ENCODE data around the gene SLC11A2.

Gene SLC11A2

DNA sequence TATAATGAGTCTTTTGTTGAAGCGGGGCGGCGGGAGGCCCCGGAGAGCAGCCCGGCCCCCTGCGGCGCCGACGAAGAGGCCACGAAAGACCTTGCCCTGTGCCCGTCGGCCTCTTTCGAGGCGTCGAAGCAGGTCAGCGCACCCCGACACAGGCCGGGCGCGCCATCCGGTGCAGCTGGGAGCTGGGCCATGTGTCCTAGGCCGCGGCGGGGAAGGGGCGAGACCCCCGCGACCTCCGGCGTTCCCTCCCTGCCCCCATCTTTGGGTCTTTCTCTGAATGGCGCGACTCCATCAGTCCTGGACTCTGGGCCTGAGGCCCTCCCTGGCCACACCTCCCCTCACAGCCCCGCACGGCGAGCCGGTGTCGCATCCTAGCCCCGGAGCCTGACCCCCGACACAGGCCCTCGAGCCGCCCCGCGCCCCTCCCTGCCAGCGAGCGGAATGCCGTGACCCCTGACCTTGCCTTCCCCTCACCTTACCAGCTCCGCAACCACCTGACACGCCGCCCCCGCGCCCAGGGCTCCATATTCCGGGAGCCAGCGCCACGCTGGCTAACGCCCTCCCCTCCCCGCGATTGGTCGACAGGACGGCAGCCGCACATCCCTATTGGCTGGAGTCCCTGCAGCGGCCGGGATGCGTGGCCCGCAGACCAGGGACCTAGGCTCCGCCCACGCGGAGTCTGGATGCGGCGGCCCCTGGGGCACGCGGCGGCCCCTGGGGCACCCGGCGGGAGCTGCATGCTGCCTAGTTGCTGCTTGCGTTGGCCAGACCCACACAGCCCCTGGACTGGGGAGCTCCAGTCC lies at the start of gene SLC11A2:
SLC11A2 (minus strand) TSS at position 549 of the 803 bp plus-strand sequence. CDS start 15,656 bp downstream, outside the sequence.
- peak; percentile 87 for DNase-seq

DNA sequence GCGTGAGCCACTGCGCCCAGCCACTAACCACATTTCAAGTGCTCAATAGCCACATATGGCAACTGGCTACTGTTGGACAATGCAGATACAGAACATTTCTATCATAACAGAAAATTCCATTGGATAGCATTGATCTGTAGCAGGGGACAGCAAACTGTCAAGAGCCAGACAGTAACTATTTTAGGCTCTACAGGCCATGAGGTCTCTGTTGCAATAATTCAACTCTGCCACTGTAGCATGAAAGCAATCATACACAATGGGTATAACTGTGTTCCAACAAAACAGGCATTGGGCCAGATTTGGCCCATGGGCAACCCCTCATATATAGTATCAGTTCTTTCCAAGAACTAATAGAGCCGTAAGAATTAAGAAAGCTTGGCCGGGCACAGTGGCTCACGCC lies 49.2 kb upstream of the SLC11A2 start:
- DNase-seq, result no peak

DNA sequence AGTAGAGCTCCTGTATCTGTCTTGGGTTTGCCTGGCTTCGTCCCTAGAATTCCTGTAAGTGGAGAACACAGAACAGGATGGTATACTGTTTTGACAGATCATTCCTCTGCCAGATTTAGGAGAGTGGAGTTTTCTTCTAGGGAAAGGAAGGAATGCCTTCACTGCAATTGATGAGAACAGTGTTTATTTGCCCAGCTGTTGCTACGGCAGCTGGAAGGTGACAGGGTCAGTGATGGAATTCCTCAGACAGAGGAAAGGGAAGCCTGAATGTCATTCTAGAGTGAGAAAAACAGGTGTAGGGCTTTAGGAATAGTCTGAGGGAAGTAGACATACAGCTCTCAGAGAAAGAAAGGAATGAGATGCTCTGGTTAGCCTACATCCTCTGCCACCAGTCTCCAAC lies 45.5 kb upstream of the SLC11A2 start:
- no peak for DNase-seq

DNA sequence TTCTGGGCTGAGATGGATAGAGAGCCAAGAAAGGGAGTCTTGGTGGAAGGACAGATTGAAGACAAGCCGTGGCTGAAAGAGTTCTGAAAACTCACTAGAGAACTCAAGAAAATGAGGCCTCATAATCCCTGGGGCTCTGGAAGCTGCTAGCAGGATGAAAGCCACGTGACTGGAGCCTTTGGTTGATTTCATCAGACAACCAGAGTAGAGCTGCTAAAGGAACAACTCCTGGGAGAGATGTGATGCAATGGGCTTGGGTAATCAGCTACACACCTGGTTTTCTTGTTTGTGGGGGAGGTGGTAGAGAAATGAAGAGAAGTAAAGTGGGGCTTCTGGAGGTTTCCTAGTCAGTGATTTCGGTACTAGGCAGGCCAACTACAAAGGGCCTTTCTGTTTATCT lies 43.8 kb upstream of the SLC11A2 start:
- no peak for DNase-seq

DNA sequence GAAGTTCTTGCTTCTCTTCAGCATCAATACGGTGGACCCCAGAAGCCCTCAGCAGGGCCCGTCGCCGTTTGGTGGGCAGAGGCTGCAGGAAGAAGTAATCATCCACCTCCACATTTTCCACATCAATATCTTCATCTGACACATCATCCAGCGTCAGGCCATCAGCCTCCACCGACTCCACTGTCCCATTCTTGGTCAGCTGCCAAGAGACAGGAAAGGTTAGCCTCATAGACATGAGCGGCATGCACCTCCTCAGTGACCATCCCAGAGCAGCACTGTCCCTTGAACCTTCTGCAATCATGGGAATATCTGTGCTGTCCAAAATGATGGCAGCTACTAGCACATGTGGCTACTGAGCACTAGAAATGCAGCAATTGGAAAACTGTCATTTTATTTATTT lies 41.6 kb upstream of the SLC11A2 start:
- DNase-seq, result no peak

DNA sequence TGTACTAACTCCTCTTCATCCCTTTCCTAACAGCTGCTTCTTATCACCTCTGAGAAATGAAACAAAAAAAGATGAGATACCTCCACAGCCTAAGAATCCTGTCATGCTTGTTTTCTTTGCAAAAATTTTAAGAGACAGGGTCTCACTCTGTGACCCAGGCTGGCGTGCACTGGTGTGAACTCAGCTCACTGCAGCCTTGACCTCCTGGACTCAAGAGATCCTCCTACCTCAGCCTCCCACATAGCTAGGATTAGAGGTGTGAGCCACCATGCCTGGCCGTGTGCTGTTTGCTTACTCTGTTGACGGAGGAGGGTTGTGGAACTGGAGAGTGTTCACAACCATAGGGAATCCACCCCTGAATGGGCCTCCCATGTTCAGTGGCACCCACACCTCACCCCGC lies 41.0 kb upstream of the SLC11A2 start:
- no peak for DNase-seq

DNA sequence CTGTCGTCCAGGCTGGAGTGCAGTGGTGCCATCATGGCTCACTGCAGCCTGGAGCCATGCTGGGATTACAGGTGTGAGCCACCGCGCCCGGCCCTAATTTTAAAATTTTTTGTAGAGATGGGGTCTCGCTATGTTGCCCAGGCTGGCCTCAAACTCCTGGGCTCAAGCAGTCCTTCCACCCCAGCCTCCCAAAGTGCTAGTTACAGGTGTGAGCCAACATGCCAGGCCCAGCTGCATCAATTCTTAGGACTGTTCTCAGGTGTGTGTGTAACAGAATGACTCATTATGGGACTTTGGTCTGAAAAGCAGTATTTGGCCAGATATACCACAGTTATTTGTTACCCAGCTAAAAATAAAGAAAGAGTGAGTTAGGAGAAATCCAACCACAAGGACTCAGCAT lies 39.3 kb upstream of the SLC11A2 start:
- DNase-seq, result no peak

DNA sequence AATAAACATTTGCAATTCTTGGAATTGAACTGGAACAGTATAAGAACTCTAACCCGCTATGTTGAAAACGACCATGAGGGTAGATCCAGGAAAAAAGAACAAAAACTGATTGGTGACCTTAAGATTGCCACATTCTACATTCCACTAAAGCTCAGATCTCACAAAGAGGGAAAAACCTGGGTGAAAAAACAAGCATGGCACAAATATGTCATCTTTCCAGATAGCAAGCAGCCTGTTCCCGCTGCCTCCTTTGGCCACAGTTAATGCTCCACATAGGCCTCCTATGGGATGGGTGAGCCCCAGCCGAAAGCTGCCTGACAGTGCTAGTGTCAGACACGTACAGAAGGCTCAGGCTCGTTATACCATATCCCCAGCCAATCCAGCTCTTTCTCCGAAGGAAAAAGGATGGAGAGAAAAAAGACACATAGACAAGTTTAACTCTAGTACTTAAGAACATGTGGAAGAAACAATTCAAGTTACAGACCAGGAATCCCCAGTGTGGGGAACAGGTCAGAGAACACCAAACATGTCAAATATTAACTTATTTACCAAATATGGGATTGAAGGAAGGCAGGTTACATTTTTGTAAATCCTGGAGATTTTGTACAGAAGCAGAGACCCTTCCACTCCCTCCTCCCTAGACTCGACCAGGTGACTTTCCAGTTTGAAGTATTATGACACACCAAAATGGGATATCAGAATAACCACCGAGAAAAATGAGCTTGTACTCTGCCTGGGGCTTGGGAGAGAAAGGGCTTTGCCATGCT lies 36.6 kb upstream of the SLC11A2 start:
- DNase-seq, result no peak

DNA sequence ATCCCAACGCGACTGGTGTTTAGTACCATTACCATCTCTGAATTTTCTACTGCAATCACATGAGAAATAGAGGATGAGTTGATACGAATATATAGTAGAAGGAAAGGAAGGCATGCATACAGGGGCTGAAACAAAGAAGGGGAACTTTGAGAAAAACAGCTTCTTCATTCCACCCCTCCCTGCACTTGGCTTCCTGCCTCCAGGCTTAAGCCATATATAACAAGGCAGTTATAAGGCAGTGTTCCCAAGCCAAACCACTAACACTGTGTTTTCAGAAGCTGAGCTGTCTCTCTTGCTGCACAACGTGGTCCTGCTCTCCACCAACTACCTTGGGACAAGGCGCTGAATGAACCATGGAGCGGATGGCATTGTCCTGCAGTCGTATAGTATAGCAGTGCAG lies 32.9 kb upstream of the SLC11A2 start:
- DNase-seq, result no peak

DNA sequence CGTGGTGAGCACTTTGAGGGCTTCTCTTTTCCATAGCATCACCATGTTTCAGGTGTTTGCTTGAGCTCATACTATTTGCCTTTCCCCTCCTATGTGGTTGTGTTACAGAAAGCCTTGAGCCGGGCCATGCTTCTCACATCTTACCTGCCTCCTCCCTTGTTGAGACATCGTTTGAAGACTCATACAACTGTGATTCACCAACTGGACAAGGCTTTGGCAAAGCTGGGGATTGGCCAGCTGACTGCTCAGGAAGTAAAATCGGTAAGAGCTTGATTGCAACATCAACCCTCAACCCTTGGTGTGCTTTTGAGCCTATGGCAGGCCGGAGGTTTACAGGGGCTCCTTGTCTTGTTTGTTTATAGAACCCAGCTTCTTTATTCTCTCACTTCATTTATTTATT lies 30.1 kb upstream of the SLC11A2 start:
- no peak for DNase-seq

DNA sequence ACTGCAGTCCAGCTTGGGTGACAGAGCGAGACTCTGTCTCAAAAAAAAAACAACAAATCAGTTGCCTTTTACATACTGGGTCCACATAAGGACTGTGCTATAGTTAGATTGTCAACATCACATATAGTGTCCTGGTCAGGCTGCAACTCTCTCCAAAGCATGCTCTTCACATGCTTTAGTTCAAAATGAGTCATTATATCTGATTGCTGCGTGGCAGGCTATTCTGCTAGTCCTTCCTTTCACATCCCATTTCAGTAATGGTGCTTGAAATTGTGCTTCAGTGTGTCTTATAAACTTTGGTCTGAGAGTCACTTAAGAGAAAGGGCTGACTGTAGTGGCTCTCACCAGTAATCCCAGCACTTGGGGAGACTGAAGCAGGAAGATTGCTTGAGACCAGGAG lies 28.9 kb upstream of the SLC11A2 start:
- no peak for DNase-seq

DNA sequence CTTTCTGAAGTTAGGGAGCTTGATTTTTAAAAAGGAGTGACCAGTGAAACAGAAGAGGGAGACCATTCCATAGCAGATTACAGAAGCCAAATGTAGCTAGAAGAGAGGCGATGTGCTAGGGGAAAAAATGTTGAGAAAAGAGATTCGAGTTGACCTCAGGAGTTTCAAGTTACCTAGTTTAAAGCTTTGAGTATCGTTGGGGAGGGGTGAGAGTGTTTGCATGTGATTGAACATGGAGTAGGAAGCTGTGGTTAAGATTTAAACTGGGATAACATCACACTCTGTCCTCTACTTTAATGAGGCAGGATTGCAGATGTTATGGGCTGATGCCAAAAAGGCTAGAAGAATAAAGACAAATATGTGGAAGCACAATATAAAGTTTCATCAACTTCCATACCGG lies 25.6 kb upstream of the SLC11A2 start:
- no peak for DNase-seq

DNA sequence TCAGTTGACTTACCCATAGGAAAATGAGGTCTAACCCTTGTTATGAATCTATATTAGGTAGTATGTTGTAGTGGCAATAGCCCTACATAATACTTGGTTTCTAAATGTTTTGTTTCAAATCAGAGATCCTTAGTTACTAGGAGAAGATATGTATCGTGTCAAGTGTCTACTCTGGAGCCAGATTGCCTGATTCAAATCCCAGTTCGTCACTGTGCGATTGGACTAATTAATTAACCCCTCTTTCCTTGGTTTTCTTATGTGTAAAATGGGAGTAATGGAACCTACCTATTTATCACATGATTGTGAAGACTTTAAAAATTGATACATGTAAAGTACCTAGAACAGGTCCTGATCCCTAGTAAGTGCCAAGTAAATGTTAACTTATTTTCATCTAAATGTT lies 23.3 kb upstream of the SLC11A2 start:
- no peak for DNase-seq

DNA sequence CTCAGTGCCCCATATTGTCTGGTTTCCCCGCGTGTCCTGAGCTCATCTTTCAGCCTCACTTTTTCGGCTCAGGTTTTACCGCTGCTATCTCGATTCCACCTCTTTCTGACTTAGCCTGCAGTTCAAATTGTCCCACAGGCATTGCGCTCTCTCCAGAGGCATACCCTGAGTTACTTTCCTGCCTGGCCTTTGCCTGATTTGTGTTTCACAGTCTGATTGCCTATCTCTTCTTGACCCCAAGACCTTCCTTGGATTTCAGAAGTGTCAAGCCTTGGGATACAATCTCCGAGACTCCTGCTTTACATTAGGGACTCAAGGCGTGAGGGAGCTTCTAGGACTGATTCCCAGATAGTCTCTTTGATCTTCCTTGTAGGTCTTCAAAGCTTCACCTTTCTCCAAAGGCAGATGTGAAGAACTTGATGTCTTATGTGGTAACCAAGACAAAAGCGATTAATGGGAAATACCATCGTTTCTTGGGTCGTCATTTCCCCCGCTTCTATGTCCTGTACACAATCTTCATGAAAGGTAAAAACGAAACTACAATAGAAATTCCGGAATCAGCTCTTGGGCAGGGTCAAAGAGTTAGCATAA lies 22.6 kb upstream of the SLC11A2 start:
- no peak for DNase-seq

DNA sequence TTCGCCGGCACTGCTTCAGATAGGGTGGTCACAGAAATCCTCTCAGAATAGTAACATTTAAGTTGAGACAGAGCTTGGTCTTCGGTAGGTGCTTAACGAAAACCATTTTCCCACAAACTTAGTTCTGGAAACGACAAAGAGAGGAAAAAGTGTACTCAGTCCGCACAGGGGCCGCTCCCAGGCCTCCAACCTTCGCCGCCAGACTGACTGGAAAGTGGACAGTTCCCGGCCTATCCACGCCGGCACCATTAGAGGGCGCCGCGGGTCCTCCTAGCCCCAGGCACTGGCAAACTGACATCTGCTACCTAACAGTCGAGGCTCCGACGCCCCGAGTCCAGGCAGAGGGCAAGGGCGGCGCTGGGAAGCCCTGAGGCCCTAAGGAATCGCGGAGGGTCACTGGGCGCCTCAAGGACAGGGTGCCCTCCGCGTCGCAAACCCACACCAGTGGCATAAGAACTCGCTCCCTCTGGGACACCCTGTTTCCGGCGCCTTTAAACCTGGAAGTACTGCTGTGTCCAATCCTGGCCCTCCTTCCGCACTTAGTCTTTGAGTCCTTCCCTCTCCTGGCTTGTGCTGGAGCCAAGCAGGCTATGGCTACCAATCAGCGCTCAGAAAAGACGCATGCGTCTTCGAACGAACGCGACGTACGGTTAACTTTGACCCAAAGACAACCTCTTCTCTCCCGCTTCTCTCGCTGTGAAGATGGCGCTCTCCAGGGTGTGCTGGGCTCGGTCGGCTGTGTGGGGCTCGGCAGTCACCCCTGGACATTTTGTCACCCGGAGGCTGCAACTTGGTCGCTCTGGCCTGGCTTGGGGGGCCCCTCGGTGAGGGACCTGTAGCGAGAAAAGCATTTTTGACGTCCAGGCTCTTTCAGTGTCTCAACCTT lies 21.7 kb upstream of the SLC11A2 start, which contains the start of gene LETMD1:
LETMD1 (plus strand) TSS at position 673 of the 886 bp plus-strand sequence; CDS start at position 703, 30 bp downstream.
- peak; percentile 96 for DNase-seq

DNA sequence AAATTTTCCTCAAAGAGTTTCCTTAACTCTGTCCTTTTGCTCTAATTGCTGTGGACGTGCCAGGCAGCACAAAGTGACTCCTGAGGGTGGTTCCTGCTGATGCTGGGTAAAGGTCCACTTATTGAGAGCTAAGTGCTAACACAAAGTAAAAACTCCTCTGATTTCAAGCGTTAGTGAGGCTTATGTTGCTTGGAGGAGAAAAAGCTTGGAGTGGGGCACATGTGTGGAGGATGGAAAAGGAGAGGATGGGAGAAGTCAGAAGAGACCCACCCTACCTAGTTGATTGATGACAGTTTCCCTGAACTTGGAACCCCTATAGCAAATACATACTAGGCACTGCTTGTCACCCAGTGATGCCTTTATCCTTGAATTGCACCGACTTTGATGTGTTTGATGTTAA lies 10.1 kb upstream of the SLC11A2 start:
- DNase-seq, result no peak

DNA sequence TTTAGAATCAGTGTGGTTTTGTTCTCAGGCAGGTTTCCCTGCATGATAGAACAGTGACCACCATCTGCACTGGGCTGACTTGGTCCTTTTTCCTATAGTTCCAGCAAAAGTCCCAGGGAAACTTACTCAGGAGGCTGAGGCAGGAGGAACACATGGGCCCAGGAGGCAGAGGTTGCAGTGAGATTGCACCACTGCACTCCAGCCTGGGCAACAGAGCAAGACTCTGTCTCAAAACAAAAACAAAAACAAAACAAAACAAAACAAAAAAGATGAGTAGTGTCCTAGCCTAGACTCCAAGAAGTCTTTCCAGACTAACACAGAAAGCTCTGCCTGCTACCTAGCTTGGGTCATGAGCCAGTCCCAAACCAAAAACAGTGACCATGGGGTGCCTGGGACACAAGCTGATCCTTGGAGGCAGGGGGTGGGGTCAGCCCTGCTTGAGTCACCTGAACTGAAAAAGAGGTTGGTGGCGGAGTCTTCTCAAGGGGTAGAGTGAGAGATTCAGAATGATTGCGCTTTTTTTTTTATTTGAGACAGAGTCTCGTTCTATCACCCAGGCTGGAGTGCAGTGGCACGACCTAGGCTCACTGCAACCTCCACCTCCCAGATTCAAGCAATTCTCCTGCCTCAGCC lies 7.4 kb upstream of the SLC11A2 start:
- DNase-seq, result no peak

DNA sequence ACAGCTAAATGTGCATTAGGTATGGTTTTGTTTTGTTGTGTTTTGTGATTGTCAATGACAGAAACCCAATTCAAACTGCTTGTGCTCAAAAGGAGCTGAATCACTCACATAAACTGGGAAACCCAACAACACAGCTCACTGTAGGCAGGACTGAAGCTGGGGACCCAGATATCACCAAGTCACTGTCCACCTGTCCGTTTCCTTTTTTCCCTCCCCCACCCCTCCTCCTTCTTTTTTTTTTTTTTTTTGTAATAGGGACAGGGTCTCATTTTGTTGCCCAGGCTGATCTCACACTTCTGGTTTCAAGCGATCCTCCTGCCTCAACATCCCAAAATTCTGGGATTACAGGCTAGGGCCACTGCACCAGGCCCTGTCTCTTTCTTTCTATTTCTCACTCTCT lies 6.9 kb upstream of the SLC11A2 start:
- no peak for DNase-seq

DNA sequence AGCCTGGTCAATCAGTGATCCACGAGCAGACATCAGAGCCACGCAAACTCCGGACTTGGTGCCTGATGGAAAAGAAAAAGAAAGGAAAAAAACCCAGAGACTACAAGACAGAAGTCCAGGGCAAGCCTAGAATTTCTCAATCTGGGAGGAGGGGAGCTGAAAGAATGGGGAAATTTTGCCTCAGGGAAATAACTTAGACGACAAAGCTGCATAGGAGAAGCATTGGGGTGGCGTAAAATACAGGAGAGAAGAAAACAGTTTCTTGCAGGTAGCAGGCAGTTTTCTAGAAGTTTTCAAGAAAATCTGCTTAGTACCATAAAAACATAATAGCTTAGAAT lies 2.6 kb upstream of the SLC11A2 start:
- DNase-seq, result no peak

DNA sequence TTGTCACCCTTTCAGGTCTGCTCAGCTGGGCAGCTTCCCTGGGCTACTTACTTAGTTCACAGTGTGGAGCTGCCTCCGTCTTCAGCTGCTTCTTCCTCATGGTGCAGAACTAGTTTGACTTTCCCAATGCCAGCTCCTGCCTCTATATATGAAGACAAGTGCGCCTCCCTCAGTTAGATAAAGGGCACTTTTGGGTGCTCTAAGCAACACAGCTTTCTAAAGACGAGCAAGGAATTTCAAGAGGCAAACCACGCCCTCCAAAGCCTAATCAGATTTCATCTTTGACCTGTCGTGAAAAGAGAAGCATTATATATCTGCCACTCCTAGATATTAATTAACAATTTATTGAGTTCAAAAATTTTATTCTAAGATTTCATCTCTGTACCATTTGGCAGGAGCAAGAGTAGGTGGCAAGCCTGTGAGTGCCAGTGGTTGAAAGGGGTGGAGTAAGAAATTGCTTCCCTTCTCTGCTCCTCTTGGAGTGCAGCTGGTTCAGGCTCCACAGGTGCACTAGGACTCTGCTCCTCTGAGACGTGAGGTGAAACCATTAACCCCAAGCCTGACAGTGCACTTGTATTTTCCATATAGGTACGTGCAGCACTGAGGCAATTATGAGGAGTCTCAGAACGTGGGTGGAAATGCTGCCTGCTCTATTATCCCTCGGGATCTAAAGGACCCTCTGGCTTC lies 2.1 kb upstream of the SLC11A2 start:
- peak; percentile 55 for DNase-seq

DNA sequence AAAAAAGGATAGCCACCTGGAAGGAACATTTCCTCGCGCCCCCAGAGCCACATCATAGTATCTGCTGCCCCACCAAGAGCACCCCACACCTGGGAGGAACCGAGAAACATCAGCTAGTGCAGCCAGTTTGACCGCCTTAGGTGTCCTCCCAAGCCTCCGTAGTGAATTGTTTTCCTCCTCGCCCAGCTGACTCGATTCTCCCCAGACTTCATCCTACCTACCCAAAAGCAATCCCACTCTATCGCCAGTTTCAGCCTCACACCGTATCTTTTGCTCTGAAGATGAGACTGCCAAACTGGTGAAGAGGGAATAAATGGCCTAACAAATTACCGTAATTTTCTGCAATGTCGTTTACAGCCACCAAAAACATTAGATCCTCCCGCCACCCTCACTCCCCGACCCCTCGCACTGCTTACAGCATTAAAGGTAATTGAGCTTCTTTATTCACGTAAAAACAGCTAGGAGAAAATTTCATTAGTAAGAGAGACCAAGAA lies 1.2 kb upstream of the SLC11A2 start:
- DNase-seq, result no peak

Measured in GDM1 (cell line).